KMS-11 (cell line): ENCODE results near the gene PPARA.

Source experiments
- H2AFZ ChIP-seq: fragments of 200-600 bp; sonication (generic); 2 replicates; pipeline ENCODE4 v1.6.1; 2016; ENCODE audit warnings: antibody characterized with exemption, mixed run types, low read depth
- H3K27ac ChIP-seq: fragments of 200-600 bp; sonication (generic); 2 replicates; pipeline ENCODE4 v1.6.1; 2016; ENCODE audit warnings: mild to moderate bottlenecking, mixed run types
- H3K27me3 ChIP-seq: fragments of 200-600 bp; sonication (generic); 2 replicates; pipeline ENCODE4 v1.6.1; 2017; ENCODE audit warnings: mild to moderate bottlenecking, low read depth, mixed run types, moderate library complexity; ENCODE audit not compliant: insufficient read depth
- H3K36me3 ChIP-seq: fragments of 200-600 bp; sonication (generic); 2 replicates; pipeline ENCODE4 v1.6.1; 2017; ENCODE audit warnings: mild to moderate bottlenecking, mixed run types; ENCODE audit not compliant: insufficient read depth
- H3K4me1 ChIP-seq: fragments of 200-600 bp; sonication (generic); 2 replicates; pipeline ENCODE4 v1.6.1; 2016; ENCODE audit warnings: mild to moderate bottlenecking, low read depth, mixed run types; ENCODE audit not compliant: poor library complexity, severe bottlenecking
- H3K4me2 ChIP-seq: fragments of 200-600 bp; sonication (generic); 2 replicates; pipeline ENCODE4 v1.7.0; 2016; ENCODE audit warnings: mild to moderate bottlenecking, mixed run types
- H3K4me3 ChIP-seq: fragments of 200-600 bp; sonication (generic); IDR thresholded peaks from 2 replicates; pipeline ENCODE4 v1.6.1; 2017; ENCODE audit warnings: low read depth, low read length, mixed read lengths; ENCODE audit not compliant: insufficient read depth
- H3K79me2 ChIP-seq: fragments of 200-600 bp; sonication (generic); 2 replicates; pipeline ENCODE4 v1.6.1; 2016; ENCODE audit warnings: low read depth, mixed run types; ENCODE audit not compliant: insufficient read depth
- H3K9ac ChIP-seq: fragments of 200-600 bp; sonication (generic); 2 replicates; pipeline ENCODE4 v1.6.1; 2016; ENCODE audit warnings: mild to moderate bottlenecking, mixed run types
- H4K20me1 ChIP-seq: fragments of 200-600 bp; sonication (generic); 2 replicates; pipeline ENCODE4 v1.6.1; 2016; ENCODE audit warnings: mild to moderate bottlenecking, mixed run types; ENCODE audit not compliant: insufficient read depth
- TF ChIP-seq, protein P1 (sequence below): fragments of 200-600 bp; sonication (generic); conservative IDR thresholded peaks from 2 replicates; pipeline ENCODE4 v1.6.1; 2017; ENCODE audit warnings: low read depth, mild to moderate bottlenecking, antibody characterized with exemption, low read length, moderate library complexity, mixed read lengths

The PPARA gene

DNA sequence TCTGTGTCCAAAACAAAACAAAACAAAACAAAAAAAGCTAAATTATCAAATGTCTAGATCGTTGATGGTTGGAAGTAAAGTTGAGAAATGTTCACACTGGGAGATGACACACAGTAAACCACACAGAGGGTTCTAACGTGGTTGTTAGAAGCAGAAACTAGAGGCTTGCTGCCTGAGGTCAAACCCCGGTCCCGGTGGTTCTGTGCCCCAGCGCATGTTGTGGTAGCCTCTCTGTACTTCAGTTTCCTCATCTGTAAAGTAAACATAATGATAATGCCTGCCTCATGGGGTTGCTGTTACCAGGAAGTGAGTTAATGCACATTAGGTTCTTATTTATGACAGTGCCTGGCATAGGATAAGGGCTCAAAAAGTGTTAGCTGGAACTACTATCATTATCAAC lies 33.4 kb downstream of the PPARA start:
- Histone ChIP-seq H3K27ac (no peak overlapping the region), H3K4me2 (no peak overlapping the region), H2AFZ (no peak overlapping the region), H3K36me3 (no peaks in the 10 kb centered on the region), H4K20me1 (no peaks in the 10 kb centered on the region), H3K4me3 (no peak overlapping the region), H3K4me1 (peaks cover 21% of the 10 kb centered on the region), H3K27me3 (no peaks in the 10 kb centered on the region), H3K9ac (no peak overlapping the region), H3K79me2 (no peaks in the 10 kb centered on the region)
- TF ChIP-seq, protein P1, sequence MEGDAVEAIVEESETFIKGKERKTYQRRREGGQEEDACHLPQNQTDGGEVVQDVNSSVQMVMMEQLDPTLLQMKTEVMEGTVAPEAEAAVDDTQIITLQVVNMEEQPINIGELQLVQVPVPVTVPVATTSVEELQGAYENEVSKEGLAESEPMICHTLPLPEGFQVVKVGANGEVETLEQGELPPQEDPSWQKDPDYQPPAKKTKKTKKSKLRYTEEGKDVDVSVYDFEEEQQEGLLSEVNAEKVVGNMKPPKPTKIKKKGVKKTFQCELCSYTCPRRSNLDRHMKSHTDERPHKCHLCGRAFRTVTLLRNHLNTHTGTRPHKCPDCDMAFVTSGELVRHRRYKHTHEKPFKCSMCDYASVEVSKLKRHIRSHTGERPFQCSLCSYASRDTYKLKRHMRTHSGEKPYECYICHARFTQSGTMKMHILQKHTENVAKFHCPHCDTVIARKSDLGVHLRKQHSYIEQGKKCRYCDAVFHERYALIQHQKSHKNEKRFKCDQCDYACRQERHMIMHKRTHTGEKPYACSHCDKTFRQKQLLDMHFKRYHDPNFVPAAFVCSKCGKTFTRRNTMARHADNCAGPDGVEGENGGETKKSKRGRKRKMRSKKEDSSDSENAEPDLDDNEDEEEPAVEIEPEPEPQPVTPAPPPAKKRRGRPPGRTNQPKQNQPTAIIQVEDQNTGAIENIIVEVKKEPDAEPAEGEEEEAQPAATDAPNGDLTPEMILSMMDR: no peak

DNA sequence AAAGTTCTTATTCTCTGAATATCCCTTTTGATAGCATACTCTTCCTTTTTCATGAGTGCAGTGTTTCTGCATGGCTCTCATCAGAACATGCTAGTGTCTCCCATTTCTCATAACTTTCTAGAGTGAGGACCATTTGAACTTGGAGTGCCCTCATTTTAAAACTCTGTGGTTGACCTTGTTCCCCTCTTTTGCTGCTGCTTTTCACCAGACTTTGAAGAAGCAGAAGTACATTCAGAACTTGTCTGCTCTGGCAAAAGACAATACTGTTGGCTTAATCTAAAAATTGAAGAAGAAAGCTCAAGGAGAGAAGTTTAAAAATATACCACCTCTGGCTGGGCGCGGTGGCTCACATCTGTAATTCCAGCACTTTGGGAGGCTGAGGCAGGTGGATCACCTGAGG lies 35.0 kb downstream of the PPARA start:
- Histone ChIP-seq H3K4me2 (no peak overlapping the region), H4K20me1 (no peaks in the 10 kb centered on the region), H3K27ac (no peak overlapping the region), H3K4me3 (no peak overlapping the region), H3K36me3 (no peaks in the 10 kb centered on the region), H3K79me2 (no peaks in the 10 kb centered on the region), H3K27me3 (no peaks in the 10 kb centered on the region), H3K9ac (no peak overlapping the region), H3K4me1 (peaks cover 21% of the 10 kb centered on the region), H2AFZ (no peak overlapping the region)
- TF ChIP-seq, protein P1: no peak

GRCh38 chr22:46187862-46188261 lies 37.5 kb downstream of the PPARA start:
- TF ChIP-seq, protein P1: no peak
- H3K4me3 ChIP-seq: no peak overlapping the region
- no peaks in the 10 kb centered on the region for H3K79me2 ChIP-seq
- H3K9ac ChIP-seq: no peak overlapping the region
- no peak overlapping the region for H2AFZ ChIP-seq
- no peaks in the 10 kb centered on the region for H3K36me3 ChIP-seq
- no peaks in the 10 kb centered on the region for H3K27me3 ChIP-seq
- peak overlapping the region; percentile 4; the same call in 1 of the 2 replicates for H3K27ac ChIP-seq
- no peaks in the 10 kb centered on the region for H4K20me1 ChIP-seq
- H3K4me1 ChIP-seq: peaks cover 21% of the 10 kb centered on the region
- H3K4me2 ChIP-seq: peak overlapping the region; percentile 8; the same call in 1 of the 2 replicates

- Histone ChIP-seq H4K20me1 (no peaks in the 10 kb centered on the region), H3K79me2 (no peaks in the 10 kb centered on the region), H3K9ac (no peak overlapping the region), H3K36me3 (no peaks in the 10 kb centered on the region), H3K27ac (no peak overlapping the region), H3K27me3 (no peaks in the 10 kb centered on the region), H3K4me1 (peaks cover 12% of the 10 kb centered on the region), H3K4me3 (no peak overlapping the region), H2AFZ (no peak overlapping the region), H3K4me2 (no peak overlapping the region)
- TF ChIP-seq, protein P1: no peak
Measured at GRCh38 chr22:46192210-46192993, 42.1 kb downstream of the PPARA start.
